Measurements from ENCODE around the gene RNF224.

RNF224 gene

GRCh38 chr9:137273611-137274320 is 46.5 kb downstream of the RNF224 start:
- no peak for DNase-seq (ENCODE audit: low spot score)

GRCh38 chr9:137275203-137275587 is 47.9 kb downstream of the RNF224 start:
- no peak for DNase-seq (ENCODE audit: low spot score)

GRCh38 chr9:137275588-137276472 is 48.5 kb downstream of the RNF224 start:
- DNase-seq (ENCODE audit: low spot score), result no peak

GRCh38 chr9:137276473-137277328 is 49.4 kb downstream of the RNF224 start:
- DNase-seq (ENCODE audit: low spot score), result no peak

GRCh38 chr9:137277329-137278041 is 50.2 kb downstream of the RNF224 start, which contains the start of gene TOR4A:
Gene TOR4A, plus strand, starts transcription at chr9:137277726. Its CDS starts 964 bp downstream, at chr9:137278690.
- peak; percentile 59 for DNase-seq (ENCODE audit: low spot score)

- DNase-seq (ENCODE audit: low spot score), result no peak
Observed at GRCh38 chr9:137278061-137278701, 50.9 kb downstream of the RNF224 start.

Data from activated CD4-positive, alpha-beta T cell treated with anti-CD3 and anti-CD28 coated beads, Interleukin-2, Interleukin-4, amounts not matched to agents 100 ng/mL and 50 ng/mL, durations not matched to agents 16 hours and 8 hours (primary cell).